ENCODE data around the gene SMAD6.

GRCh38 chr15:66655511-66655910, 46.5 kb upstream of the SMAD6 start:
- TF ChIP-seq PRDM10 (tag by site-specific recombination; IDR thresholded peaks at IDR 0.05) (no peak), PRDM4 (tag by site-specific recombination; IDR thresholded peaks at IDR 0.05) (no peak), SCRT1 (tag by site-specific recombination; IDR thresholded peaks at IDR 0.05; ENCODE audit: borderline replicate concordance) (no peak), CTCF (tag by site-specific recombination; IDR thresholded peaks at IDR 0.05) (no peak)
